RWPE1 (cell line): Measurements from ENCODE around the gene TDRD9.

Experiments used
- CTCF ChIA-PET: fragments of 350-600 bp; sonication (Branson Sonifier 250); formaldehyde crosslinking; extraction: SDS; loops from one replicate; lab custom pipeline; 2021; lab: Yijun Ruan, JAX
- POLR2A ChIA-PET: fragments of 400-600 bp; formaldehyde crosslinking; extraction: SDS; loops from one replicate; lab custom pipeline; 2020; ENCODE audit warnings: antibody characterized with exemption; ENCODE audit not compliant: low non-redundant PET; lab: Yijun Ruan, JAX
- DNase-seq: peaks from one replicate; pipeline ENCODE4 v3.0.0; 2012; ENCODE audit warnings: low spot score
- H3K27ac ChIP-seq: fragments of 450-650 bp; 2 replicates; pipeline ENCODE4 v1.5.1; 2017
- TF ChIP-seq, protein P1 (sequence below): fragments of 450-650 bp; conservative IDR thresholded peaks from 2 replicates; pipeline ENCODE4 v1.5.1; 2017; ENCODE audit warnings: low read depth, mild to moderate bottlenecking

Gene TDRD9

DNA sequence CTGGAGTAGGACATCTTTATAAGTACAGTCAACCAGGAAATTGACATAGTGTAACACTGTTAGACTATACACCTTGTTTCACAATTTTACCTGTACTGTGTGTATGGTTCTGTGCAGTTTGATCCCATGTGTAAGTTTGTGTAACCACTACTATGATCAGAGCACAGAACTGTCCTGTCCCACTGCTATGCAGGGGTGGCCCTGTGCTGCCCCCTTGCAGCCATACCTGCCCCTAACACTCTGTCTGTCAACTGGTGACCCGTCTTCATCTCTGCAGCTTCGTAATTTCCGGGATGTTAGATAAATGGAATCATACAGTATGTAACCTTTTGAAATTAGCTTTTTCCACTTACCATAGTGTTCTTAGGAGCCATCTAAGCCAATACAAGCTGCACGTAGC, 72.7 kb downstream of the TDRD9 start:
- DNase-seq, result no peak
- POLR2A ChIA-PET, result no interaction called here
- CTCF ChIA-PET, result interaction anchor here (1.4 kb wide), 1 partner anchor 193 kb away, joined by 7 read pairs; no protein-coding TSS in a partner anchor

DNA sequence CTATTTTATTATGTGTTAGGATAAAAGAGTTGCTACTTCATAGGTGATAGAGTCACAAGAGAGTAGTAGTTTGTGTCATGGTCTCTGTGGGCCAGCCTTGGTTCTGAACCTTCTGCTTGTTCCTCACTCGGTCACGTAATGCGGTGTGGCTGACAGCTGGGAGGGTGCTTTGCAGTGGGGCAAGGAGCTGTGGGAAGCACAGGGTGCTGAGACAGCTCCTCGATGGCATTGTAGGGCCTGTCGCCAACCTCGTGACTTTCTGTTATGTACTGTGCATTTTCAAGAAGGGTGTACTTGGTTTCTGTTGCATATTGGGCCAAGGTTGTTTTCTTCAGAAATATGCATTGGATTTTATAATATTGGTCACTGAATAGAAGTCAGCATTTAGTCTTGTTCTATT, 75.4 kb downstream of the TDRD9 start:
- CTCF ChIA-PET, result no interaction called here

More for the DNA sequence above, 72.7 kb downstream of the TDRD9 start:
- TF ChIP-seq, protein P1, sequence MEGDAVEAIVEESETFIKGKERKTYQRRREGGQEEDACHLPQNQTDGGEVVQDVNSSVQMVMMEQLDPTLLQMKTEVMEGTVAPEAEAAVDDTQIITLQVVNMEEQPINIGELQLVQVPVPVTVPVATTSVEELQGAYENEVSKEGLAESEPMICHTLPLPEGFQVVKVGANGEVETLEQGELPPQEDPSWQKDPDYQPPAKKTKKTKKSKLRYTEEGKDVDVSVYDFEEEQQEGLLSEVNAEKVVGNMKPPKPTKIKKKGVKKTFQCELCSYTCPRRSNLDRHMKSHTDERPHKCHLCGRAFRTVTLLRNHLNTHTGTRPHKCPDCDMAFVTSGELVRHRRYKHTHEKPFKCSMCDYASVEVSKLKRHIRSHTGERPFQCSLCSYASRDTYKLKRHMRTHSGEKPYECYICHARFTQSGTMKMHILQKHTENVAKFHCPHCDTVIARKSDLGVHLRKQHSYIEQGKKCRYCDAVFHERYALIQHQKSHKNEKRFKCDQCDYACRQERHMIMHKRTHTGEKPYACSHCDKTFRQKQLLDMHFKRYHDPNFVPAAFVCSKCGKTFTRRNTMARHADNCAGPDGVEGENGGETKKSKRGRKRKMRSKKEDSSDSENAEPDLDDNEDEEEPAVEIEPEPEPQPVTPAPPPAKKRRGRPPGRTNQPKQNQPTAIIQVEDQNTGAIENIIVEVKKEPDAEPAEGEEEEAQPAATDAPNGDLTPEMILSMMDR, result no peak
- H3K27ac ChIP-seq, result no peak overlapping the region

DNA sequence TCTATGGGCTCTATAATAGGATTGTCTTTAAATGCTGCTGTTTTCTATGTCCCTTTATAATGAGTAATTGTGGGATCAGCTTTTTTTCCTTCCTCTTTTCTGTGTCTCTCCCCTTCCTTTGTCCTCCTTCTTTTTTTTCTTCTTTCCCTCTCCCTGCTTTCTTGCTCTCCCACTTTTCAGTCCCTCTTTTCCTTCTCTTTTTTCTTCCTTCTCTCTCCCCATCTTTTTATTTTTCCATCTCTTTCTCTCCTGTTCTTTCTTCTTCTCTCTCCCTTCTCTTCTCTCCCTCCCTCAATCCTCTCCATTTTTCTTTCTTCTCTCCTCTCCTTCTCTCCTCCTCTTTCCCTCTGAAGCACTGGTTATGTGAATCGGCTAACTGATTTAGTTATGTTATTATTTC, 76.6 kb downstream of the TDRD9 start:
- ChIA-PET POLR2A (no interaction called here), CTCF (interaction anchor here (0.7 kb wide), 1 partner anchor 781 kb away, joined by 3 read pairs; no protein-coding TSS in a partner anchor)
- no peak for DNase-seq
- TF ChIP-seq, protein P1, result no peak
- H3K27ac ChIP-seq, result no peak overlapping the region

More for the DNA sequence above, 75.4 kb downstream of the TDRD9 start:
- H3K27ac ChIP-seq, result no peak overlapping the region
- TF ChIP-seq, protein P1, result no peak
- DNase-seq, result no peak
- POLR2A ChIA-PET, result no interaction called here

DNA sequence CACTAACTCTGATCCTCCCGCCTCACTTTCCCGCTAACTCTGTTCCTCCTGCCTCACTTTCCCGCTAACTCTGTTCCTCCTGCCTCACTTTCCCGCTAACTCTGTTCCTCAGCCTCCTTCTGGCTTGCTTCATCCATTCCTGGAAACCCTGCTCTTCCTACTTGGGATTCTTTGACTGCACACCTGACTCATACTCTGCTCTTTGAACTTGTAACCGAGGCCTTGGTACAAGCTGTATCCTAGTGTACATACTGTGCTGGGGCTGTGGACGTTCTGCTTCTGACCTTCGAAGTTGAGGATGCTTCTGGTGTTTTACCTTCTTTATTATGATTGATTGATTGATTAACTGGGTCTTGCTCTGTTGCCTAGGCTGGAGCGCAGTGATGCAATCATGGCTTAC, 77.2 kb downstream of the TDRD9 start:
- ChIA-PET POLR2A (no interaction called here), CTCF (interaction anchor here (0.7 kb wide), 1 partner anchor 780 kb away, joined by 3 read pairs; no protein-coding TSS in a partner anchor)
- TF ChIP-seq, protein P1, result no peak
- DNase-seq, result no peak
- H3K27ac ChIP-seq, result no peak overlapping the region

DNA sequence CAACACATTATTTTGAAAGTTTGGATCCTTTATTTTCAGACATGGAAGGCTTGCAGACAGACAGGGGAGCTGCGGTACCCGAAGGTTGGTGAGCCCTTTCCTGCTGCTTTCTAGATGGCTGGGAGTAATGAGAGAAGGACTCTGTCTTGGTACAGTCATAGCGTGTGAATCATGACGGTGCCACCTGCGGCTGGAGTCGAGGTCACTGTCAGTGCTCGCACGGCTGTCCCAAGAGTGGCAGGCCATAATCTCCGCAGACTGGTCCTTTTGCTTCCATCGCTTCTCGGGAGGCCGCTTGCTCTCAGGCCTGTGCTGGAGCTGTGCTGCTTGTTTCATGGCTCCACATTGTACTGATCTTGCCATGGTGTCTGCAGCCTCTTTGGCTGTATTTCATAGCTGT, 78.9 kb downstream of the TDRD9 start:
- CTCF ChIA-PET, result no interaction called here
- TF ChIP-seq, protein P1, result no peak
- POLR2A ChIA-PET, result no interaction called here
- DNase-seq, result no peak
- H3K27ac ChIP-seq, result no peak overlapping the region

GRCh38 chr14:104009297-104009696, 81.0 kb downstream of the TDRD9 start:
- ChIA-PET POLR2A (no interaction called here), CTCF (no interaction called here)
- TF ChIP-seq, protein P1, result no peak
- DNase-seq, result no peak
- no peak overlapping the region for H3K27ac ChIP-seq
